T-helper 9 cell (primary cell): ENCODE data around the gene PTX3.

Experiments used
- DNase-seq: peaks from one replicate; pipeline ENCODE4 v3.0.0-alpha.2; 2020

PTX3 gene

GRCh38 chr3:157479464-157480243 lies 43.0 kb downstream of the PTX3 start:
- DNase-seq = no peak

GRCh38 chr3:157487339-157487738 lies 50.7 kb downstream of the PTX3 start:
- DNase-seq = no peak

GRCh38 chr3:157488144-157488543 lies 51.5 kb downstream of the PTX3 start:
- no peak for DNase-seq

- no peak for DNase-seq
Observed at GRCh38 chr3:157491136-157491535, 54.5 kb downstream of the PTX3 start.
